Mucosa of stomach (tissue), 1 donor: Measurements from ENCODE around the gene MTR.

Experiments used
- H3K27me3 ChIP-seq: one replicate; pipeline ENCODE4 v1.7.0; 2013; ENCODE audit warnings: mild to moderate bottlenecking, low read length; ENCODE audit not compliant: control insufficient read depth, insufficient read depth
- H3K36me3 ChIP-seq: one replicate; pipeline ENCODE4 v1.7.0; 2013; ENCODE audit warnings: low read length; ENCODE audit not compliant: control insufficient read depth, insufficient read depth
- H3K4me1 ChIP-seq: one replicate; pipeline ENCODE4 v1.7.0; 2013; ENCODE audit warnings: mild to moderate bottlenecking, low read length; ENCODE audit not compliant: control insufficient read depth, insufficient read depth
- H3K4me3 ChIP-seq: one replicate; pipeline ENCODE4 v1.7.0; 2013; ENCODE audit warnings: low read length
- H3K9ac ChIP-seq: one replicate; pipeline ENCODE4 v1.7.0; 2013; ENCODE audit warnings: mild to moderate bottlenecking, low read length, moderate library complexity
- H3K9me3 ChIP-seq: one replicate; pipeline ENCODE4 v1.7.0; 2013; ENCODE audit warnings: mild to moderate bottlenecking, low read length, moderate library complexity; ENCODE audit not compliant: control insufficient read depth
- donor health status: Pancreatic carcinoma.

The MTR gene

DNA sequence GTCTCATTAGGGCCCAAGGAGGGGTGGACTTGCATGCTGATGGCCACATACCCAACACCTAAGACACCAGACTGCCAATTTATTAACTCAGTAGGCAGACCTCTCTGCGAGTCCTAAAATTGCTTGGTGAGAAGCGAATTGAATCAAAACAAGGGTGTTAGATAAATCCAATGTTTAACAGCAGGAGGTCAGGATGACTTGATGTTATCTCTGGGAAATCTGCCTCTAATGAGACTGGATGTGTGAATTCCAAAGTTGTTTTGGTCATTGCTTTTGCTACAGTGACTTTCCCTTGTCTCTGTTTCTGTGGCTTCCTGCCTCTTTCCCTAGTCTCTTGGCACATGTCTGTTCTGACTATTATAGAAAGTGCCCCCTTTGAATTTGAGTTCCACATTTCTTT is 20.8 kb downstream of the MTR start:
- no peaks in the 10 kb centered on the region for H3K4me1 ChIP-seq
- no peaks in the 10 kb centered on the region for H3K27me3 ChIP-seq
- no peak overlapping the region for H3K4me3 ChIP-seq
- no peaks in the 10 kb centered on the region for H3K9me3 ChIP-seq
- H3K9ac ChIP-seq = no peak overlapping the region
- peaks cover 6% of the 10 kb centered on the region for H3K36me3 ChIP-seq

- no peaks in the 10 kb centered on the region for H3K9me3 ChIP-seq
- peaks cover 6% of the 10 kb centered on the region for H3K36me3 ChIP-seq
- no peaks in the 10 kb centered on the region for H3K4me1 ChIP-seq
- no peak overlapping the region for H3K9ac ChIP-seq
- H3K4me3 ChIP-seq = no peak overlapping the region
- H3K27me3 ChIP-seq = no peaks in the 10 kb centered on the region
These were observed 24.8 kb downstream of the MTR start for GRCh38 chr1:236819856-236820255.

DNA sequence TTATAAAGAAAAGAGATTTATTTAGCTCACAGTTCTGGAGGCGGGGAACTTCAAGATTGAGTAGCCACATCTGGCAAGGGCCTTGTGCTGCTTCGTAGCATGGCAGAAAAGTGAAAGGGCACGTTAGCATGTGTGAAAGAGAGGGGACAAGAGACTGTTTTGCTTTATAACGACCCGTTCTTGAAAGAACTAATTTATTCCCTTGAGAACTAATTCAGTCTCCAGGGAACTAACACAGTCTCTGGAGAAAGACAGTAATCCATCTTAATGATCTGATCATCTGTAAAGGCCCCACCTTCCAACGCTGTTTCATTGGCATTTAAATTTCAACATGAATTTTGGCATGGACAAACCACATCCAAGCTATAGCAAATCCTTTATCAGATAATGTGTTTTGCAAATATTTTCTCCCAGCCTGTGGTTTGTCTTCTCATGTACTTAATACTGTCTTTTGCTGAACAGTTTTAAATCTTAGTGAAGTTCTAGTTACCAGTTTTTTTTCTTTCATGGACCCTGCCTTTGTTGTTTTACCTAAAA is 26.1 kb downstream of the MTR start:
- no peaks in the 10 kb centered on the region for H3K9me3 ChIP-seq
- H3K27me3 ChIP-seq = no peaks in the 10 kb centered on the region
- H3K4me1 ChIP-seq = no peaks in the 10 kb centered on the region
- H3K36me3 ChIP-seq = peaks cover 6% of the 10 kb centered on the region
- no peak overlapping the region for H3K4me3 ChIP-seq
- H3K9ac ChIP-seq = no peak overlapping the region

GRCh38 chr1:236823559-236823958 is 28.5 kb downstream of the MTR start:
- Histone ChIP-seq H3K9ac (no peak overlapping the region), H3K4me3 (no peak overlapping the region), H3K9me3 (no peaks in the 10 kb centered on the region), H3K27me3 (no peaks in the 10 kb centered on the region), H3K4me1 (no peaks in the 10 kb centered on the region), H3K36me3 (no peaks in the 10 kb centered on the region)

DNA sequence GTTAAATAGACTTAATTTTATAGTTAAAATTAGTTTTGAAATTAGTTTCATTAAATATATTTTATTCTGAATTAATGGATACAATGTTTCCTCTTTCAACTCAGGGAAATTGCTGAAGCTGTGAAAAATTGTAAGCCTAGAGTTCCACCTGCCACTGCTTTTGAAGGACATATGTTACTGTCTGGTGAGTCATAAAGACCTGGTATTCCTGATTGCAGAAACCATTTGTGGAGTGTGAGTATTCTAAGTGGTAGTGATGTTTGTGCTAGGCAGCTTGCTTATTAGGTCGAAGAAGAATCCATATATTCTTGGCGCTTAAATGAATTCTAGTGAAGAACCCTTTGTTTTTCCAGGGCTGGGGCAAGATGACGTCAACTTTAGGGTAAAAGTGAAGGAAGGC is 34.0 kb downstream of the MTR start:
- Histone ChIP-seq H3K36me3 (no peaks in the 10 kb centered on the region), H3K9me3 (no peaks in the 10 kb centered on the region), H3K27me3 (no peaks in the 10 kb centered on the region), H3K4me3 (no peak overlapping the region), H3K9ac (no peak overlapping the region), H3K4me1 (no peaks in the 10 kb centered on the region)

GRCh38 chr1:236830116-236830515 is 35.0 kb downstream of the MTR start:
- Histone ChIP-seq H3K9ac (no peak overlapping the region), H3K9me3 (no peaks in the 10 kb centered on the region), H3K4me3 (no peak overlapping the region), H3K4me1 (no peaks in the 10 kb centered on the region), H3K27me3 (no peaks in the 10 kb centered on the region), H3K36me3 (no peaks in the 10 kb centered on the region)

DNA sequence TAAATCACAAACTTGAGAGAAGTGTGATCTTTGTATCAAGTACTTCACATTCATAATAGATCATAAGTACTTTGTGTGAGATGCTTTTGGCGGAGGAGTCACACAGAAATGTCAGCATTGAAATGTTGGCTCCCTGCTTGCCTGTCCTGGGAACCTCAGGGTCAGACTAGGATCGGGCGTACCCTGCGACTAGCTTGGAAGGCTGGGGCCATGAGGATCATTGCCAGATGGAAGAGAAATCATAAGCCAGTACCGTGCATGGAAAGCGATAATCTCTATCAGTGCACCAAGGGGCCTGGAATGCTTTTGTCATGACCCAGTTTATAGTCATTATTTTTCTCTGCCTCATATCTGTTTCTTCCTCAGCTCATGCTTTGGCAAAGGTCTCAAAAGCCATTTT is 35.5 kb downstream of the MTR start:
- no peaks in the 10 kb centered on the region for H3K27me3 ChIP-seq
- H3K36me3 ChIP-seq = no peaks in the 10 kb centered on the region
- no peaks in the 10 kb centered on the region for H3K9me3 ChIP-seq
- H3K9ac ChIP-seq = no peak overlapping the region
- no peaks in the 10 kb centered on the region for H3K4me1 ChIP-seq
- H3K4me3 ChIP-seq = no peak overlapping the region

DNA sequence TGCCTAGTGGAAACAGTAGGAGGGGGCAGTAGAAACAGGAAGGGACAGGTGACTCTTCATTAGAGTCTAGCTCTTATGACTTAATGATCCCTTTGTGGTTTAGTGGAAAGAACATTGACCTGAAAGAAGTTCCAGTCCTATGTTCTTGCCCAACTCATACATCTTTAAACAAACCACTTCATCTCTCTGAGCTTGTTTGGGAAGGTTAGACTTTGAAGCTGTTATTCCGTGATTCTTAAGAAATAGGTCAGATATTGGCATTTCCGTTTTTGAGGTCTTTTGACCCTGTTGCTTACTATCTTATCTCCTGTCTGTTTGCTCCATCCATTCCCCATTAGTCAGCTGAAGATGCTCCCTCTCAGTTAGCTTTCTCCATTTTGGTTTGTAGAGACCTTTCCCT is 38.5 kb downstream of the MTR start:
- H3K9ac ChIP-seq = no peak overlapping the region
- no peak overlapping the region for H3K4me3 ChIP-seq
- no peaks in the 10 kb centered on the region for H3K27me3 ChIP-seq
- H3K36me3 ChIP-seq = no peaks in the 10 kb centered on the region
- no peaks in the 10 kb centered on the region for H3K9me3 ChIP-seq
- no peaks in the 10 kb centered on the region for H3K4me1 ChIP-seq

DNA sequence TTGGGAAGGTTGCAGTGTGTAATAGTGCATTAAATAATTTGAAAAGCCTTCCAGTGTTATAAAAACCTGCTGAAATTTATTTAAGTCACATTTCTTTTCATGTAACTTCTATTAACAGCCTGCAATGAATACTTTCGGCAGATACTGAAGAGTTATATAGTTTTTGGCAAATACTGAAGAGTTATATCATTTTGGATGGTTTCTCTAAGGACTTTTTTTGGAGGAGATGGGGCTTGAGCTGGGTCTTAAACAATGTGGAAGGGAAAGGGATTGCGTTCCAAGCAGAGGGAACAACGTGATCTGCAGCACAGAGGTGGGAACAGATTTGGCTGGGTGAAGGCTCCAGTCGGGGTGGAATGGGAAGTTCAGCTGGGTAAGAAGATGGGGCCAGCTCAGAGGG is 39.8 kb downstream of the MTR start:
- no peaks in the 10 kb centered on the region for H3K9me3 ChIP-seq
- no peaks in the 10 kb centered on the region for H3K27me3 ChIP-seq
- H3K4me3 ChIP-seq = no peak overlapping the region
- no peaks in the 10 kb centered on the region for H3K4me1 ChIP-seq
- no peak overlapping the region for H3K9ac ChIP-seq
- no peaks in the 10 kb centered on the region for H3K36me3 ChIP-seq

- Histone ChIP-seq H3K27me3 (no peaks in the 10 kb centered on the region), H3K9me3 (no peaks in the 10 kb centered on the region), H3K4me1 (no peaks in the 10 kb centered on the region), H3K36me3 (no peaks in the 10 kb centered on the region), H3K4me3 (no peak overlapping the region), H3K9ac (no peak overlapping the region)
These were observed 40.4 kb downstream of the MTR start for GRCh38 chr1:236835491-236835890.

- Histone ChIP-seq H3K27me3 (no peaks in the 10 kb centered on the region), H3K4me3 (no peak overlapping the region), H3K9me3 (no peaks in the 10 kb centered on the region), H3K36me3 (no peaks in the 10 kb centered on the region), H3K9ac (no peak overlapping the region), H3K4me1 (no peaks in the 10 kb centered on the region)
These were observed 41.1 kb downstream of the MTR start for GRCh38 chr1:236836157-236836556.

DNA sequence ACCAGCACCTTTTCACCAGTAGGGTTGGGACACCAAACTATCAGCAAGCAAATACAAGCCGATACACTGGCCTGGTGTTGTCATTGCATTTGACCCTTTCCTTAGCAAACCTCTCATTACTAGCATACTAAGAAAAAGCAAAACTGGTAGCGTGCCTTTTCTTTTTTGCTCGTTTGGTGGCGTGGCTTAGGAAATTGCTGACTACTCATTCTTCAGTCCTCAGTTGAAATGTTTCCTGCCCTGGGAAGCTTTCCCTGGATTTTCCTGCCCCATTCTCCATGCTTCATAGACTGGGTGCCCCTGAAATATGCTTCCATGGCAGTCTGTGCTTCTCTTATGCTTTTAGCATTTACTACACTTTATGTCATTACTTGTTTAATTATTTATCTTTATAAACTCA is 42.0 kb downstream of the MTR start:
- Histone ChIP-seq H3K9ac (no peak overlapping the region), H3K4me3 (no peak overlapping the region), H3K36me3 (no peaks in the 10 kb centered on the region), H3K9me3 (no peaks in the 10 kb centered on the region), H3K4me1 (no peaks in the 10 kb centered on the region), H3K27me3 (no peaks in the 10 kb centered on the region)

GRCh38 chr1:236837897-236838296 is 42.8 kb downstream of the MTR start:
- Histone ChIP-seq H3K4me3 (no peak overlapping the region), H3K4me1 (no peaks in the 10 kb centered on the region), H3K9me3 (no peaks in the 10 kb centered on the region), H3K36me3 (no peaks in the 10 kb centered on the region), H3K9ac (no peak overlapping the region), H3K27me3 (no peaks in the 10 kb centered on the region)
